ENCODE measurements around the gene ACO2.
A peak's percentile ranks its signal among the peaks of the same experiment; 100 is the strongest.

The ACO2 gene

DNA sequence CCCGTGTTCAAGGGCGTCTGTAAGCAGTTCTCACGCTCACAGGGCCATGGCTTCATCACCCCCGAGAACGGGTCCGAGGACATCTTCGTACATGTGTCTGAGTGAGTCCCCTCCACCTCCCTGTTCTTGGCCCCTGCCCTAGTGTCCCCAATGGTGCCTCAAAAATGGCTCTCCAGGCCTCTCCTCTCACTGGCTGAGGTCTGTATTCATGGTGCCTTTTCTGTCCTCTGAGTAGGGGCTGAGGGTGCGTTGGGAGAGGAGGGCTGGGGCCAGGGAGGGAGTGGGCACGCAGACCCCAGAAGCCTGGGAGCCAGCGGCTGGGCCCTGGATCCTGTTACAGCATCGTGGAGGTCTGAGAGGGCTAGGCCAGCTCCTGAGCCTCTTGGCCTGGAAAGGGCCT lies 104.8 kb downstream of the ACO2 start:
- no peak for DNase-seq

DNA sequence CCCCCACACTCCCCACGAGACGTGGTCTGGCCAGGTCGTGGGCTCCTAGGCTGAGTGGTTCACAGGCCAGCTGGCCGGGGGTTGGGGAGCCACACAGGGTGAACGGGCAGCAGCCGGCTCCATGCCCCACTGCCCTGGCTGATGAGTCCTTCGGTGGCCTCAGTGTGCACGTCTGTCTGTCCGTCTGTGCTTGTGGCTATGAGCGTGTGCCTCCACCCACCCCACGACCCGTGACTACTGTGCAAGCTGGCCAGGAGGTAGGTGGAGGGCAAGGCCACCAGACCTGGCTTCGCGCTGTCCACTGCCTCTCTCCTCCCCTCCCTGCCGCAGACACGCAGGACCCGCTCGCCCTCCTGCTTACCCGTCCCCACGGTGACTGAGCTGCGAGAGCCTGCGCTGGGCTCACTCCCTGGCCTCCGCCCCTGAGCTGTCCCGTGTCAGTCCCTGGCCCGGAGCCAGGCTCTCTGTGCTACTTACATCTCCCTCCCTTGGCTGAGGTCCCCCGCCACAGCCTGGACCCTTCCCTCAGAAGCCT lies 106.0 kb downstream of the ACO2 start:
- no peak for DNase-seq

DNA sequence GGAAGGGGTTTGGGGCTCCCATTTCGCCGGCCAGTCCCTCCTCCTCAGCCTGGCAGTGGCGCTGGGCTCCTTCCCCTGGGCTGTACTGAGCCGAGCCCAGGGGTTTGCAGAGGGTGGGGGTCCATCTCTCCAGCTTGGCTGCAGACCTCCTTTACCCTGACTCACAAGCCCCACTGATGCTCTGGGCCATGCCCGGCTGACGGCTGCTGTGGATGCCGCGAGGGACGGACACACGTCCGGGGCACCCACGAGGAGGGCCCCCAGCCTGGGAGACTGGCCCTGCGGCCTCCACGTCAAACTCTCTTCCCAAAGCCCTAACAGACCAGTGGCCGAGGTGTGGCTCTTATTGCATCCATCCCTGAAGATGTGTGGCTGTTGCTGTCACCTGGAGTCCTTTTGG lies 106.6 kb downstream of the ACO2 start:
- DNase-seq, result no peak

DNA sequence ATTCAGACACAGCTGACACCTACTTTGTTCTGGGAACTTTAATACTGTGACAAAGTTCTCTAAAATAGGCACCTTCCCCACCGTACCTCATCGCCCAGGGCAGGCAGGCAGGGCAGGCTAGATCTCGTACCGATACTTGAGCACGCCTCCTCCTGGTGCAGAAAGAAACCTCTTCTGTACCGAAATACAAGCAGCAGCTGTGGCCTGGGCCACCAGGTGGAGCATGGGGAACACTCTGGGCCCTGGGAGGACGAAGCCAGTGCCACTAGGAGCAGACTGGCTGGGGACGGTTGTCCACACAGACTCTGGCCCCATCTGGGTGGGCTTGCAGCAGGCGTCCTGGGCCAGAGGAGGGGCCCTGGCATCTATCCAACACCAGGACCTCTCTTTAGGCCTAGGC lies 108.0 kb downstream of the ACO2 start:
- peak; percentile 42 for DNase-seq

DNA sequence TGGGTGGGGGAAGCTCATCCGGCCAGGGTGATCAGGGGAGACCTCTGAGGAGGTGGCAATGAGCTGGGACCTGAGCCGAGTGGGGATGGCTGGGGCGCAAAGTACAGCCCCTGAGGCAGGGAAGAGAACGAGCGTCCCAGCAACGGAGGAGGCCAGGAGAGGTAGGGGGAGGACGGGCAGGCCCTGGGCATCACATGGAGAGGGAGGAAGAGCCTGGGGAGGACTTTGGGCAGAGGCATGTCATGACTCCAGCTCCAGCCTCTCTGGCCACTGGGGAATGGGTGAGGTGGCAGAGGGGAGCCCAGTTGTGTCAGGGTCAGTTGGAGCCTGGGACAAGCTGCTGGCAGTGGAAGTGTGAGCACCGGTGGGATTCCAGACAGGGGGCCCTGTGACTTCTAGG lies 109.2 kb downstream of the ACO2 start:
- DNase-seq, result no peak

Measured in CD4-positive, alpha-beta T cell treated with Interleukin-17A for 4 hours (primary cell).